HG03066 (cell line): ENCODE results near the gene CYB5R3.
A peak's percentile ranks its signal among the peaks of the same experiment; 100 is the strongest.
"Not testable (repeated sequence)": the region's sequence is repeated elsewhere in the genome, so short reads cannot be mapped to it uniquely, and the experiment has no call there.

Source experiments
- ATAC-seq: cut with Tn5 transposase; IDR thresholded peaks from one replicate; pipeline ENCODE4 v1.9.1; 2021; ENCODE audit warnings: low read depth; ENCODE audit not compliant: unreplicated experiment

The CYB5R3 gene

GRCh38 chr22:42679691-42680090 lies 30.5 kb upstream of the CYB5R3 start:
- ATAC-seq, result no peak

DNA sequence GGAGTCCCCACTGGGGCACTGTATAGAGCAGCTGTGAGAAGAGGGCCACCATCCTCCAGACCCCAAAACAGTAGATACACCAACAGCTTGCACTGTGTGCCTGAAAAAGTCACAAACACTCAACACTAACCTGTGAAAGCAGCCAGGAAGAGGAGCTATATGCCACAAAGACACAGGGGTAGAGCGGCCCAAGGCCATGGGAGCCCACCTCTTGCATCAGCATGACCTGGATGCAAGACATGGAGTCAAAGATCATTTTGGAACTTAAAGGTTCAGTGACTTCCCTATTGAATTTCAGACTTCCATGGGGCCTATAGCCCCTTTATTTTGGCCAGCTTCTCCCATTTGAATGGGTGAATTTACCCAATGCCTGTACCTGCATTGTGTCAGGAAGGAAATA lies 29.7 kb upstream of the CYB5R3 start:
- ATAC-seq, result no peak

- not testable (repeated sequence) for ATAC-seq
Measured at GRCh38 chr22:42677936-42678335, 28.7 kb upstream of the CYB5R3 start.

- no peak for ATAC-seq
Measured at GRCh38 chr22:42676059-42676607, 26.9 kb upstream of the CYB5R3 start.

DNA sequence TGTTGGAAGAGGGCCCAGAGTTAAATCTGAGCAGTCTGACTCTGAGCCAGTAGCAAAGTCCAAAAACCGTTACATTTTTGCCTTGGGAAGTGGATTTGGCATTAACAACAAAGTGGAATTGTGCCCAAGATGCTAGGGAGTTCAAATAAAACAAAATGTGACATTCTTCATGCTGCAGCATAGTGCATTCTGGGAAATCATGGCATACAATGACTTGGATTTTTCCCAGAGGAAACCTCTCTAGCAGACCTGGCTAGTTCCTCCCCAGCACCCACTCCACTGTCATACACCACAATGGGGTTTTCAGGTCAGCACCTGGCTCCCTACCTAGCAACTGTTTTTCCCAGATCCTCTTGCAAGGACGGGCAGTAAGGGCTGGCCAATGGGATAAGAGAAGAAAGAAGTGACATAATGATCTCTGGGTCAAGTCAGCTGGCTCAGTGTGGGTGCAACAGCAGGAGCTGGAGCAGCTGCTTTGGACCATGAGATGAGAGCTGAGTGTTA lies 24.8 kb upstream of the CYB5R3 start:
- no peak for ATAC-seq

GRCh38 chr22:42673071-42673470 lies 23.9 kb upstream of the CYB5R3 start:
- ATAC-seq, result not testable (repeated sequence)

- no peak for ATAC-seq
Measured at GRCh38 chr22:42670921-42671709, 21.9 kb upstream of the CYB5R3 start.

DNA sequence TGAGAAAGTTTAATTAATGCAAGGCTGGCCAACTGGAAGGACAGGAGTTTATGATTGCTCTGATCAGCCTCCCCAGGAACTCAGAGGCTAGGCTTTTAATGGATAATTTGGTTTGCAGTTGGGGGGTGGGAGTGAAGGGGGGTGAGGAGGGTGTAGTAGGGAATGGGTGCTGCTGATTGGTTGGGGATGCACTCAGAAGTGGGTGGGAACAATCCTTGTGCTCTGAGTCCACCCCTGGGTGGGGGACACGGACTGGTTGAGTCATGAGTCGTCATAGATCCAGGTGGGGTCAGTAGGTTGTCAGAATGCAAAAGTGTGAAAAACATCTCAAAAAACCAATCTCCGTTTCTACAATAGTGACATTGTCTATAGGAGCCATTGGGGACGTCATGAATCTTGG lies 20.9 kb upstream of the CYB5R3 start:
- no peak for ATAC-seq

GRCh38 chr22:42666393-42666792 lies 17.2 kb upstream of the CYB5R3 start:
- not testable (repeated sequence) for ATAC-seq

DNA sequence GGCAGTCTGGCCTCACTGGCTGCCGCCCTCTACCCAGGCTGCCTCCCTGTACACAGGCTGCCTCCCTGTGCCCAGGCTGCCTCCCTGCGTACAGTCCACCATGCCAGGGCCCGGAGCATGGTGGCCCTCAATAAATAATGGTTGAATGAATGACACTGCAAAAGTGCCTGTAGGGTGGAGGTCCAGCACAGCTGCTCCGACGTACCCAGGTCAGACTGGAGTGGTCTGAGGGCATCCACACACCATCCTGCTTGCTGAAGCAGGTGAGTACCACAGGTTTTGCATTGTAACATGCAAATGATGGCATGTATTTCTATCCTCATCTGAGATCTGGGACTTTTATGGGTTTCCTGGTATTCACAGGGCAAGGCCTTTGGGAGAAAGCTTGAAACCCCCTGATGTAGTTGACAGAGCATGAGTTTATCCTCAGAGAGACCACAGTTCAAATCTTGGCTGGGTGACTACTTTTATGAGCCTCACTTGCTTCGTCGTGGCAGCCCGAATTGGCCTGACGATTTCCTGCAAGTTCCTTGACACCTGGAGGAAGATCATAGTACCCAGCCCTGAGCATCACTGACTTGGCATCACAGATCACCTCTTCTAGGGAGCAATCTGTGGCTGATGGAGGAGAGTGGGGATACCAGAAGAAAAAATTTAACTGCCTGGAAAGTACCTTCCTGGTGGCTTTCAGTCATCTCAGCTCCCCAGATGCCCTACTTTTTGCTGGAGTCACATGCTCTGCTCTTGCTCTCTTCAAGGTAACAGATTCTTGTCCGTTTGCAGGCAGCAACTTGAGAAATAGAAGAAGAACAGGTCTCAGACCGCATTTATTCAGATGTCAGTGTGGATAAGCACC lies 16.0 kb upstream of the CYB5R3 start:
- no peak for ATAC-seq

DNA sequence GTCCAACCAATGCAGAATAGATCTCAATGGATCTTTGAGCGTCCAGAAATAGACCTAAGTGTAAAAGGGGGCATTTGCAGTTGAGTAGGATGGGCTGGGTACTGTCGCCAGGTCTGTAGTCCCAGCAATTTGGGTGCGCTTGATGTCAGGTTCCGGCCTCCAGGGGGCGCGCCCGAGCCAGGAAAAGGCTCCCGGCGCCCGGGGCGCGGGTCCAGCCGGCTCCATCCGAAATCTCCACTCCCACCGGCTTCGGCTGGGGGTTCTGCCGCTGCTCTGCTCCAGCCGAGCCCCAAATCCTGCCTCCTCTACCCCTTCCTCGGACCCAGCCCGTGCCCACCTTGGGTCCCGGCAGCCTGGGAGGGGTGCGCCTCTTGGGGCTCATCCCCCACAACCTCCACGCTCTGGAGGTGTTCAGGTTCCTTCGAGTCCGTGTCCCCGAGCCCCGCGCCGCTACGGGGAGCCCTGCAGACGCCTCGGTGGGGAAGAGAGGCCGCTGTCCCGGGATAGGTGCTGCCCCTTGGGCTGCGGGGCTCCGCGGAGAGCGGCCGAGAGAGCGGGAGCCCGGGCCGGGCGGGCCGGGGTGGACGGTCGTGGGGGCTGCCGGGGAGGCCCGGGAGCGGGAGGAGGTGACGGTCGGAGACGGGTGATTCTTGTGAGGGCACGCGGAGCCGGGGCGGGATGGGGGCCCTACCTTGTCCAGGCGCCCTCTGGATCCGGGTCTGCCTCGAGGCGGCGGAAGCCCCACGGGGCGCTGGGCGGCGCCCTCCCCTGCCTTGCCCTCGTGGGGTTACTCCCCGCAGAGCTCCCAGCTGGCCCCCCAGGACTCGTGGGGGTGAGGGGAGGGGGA lies 13.0 kb upstream of the CYB5R3 start:
- no peak for ATAC-seq

DNA sequence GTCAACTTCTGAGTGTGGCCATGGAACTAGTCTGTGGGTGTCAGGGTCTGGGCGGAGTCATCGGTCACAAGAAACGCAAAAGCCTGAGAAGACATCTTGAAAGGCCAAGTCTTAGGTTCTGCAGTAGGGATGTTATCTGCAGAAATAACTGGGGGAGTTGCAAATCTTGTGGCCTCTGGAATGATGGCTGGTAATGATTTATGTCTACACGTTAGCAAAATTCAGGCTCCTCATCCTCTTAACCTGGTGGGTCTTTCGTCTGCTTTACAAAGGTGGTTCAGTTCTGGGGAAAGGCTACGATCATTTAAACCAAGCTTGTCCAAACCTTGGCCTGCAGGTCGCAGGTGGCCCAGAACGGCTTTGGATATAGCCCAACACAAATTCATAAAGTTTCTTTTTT lies 7.4 kb upstream of the CYB5R3 start:
- no peak for ATAC-seq

DNA sequence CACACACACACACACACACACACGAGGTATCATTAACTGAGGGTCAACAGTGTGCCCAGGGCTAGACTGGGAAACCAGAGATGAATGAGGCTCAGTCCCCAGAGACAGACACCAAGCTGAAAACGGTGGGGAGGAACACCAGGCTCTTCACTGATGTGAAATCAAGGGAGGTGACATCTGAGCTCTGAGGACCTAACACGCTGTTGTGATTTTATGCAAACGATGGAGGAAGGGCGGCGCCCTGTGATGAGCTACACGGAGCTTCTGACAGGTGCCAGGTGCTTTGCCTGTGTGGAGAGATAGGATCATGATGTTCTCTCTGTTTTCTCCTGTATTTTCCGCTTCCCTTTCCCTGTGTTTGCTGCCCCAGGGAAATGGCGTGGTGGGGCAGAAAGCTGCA lies 6.5 kb upstream of the CYB5R3 start:
- no peak for ATAC-seq

DNA sequence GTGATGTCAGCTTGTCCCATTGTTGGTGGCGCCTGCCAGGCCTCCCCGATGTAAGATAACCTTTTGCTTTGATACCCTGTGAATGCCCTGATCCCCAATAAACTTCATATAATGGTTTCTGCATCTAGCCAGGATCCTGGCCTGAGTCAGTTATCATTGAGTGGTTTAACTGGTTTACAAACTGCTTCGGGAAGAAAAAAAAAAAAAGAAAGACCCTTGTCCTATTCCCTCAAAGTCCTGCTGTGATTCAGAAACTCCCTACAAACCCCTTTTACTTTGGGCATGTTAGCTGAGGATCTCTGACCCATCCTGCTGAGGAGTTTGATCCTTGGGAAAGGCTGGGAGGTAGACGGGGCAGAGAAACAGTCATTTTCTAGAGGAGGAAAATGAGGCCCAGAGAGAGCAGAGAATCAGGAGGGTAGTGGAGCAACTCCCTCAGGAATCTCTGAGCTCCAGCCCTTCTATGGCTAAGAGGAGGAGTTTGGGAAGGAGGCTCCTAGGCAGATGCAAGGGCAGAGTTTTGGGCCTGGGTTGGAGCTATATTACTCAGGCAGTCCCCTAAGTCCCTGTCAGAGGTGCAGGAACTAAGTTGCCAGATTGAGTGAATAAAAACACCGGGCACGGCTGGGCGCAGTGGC lies 5.4 kb upstream of the CYB5R3 start:
- ATAC-seq, result no peak

GRCh38 chr22:42653999-42654398 lies 4.8 kb upstream of the CYB5R3 start:
- ATAC-seq, result no peak

- ATAC-seq, result no peak
Measured at GRCh38 chr22:42651134-42651533, 1.9 kb upstream of the CYB5R3 start.

GRCh38 chr22:42648368-42649245 lies 585 bp downstream of the CYB5R3 start:
- ATAC-seq, result peak; percentile 44

GRCh38 chr22:42648017-42648367 lies 1.2 kb downstream of the CYB5R3 start:
- ATAC-seq, result no peak
